ENCODE measurements around the gene GALNT17.

GRCh38 chr7:71303566-71303965, 171.6 kb downstream of the GALNT17 start:
- TF ChIP-seq RFX5 (IDR thresholded peaks at IDR 0.05), result no peak
- TF ChIP-seq, protein P1, sequence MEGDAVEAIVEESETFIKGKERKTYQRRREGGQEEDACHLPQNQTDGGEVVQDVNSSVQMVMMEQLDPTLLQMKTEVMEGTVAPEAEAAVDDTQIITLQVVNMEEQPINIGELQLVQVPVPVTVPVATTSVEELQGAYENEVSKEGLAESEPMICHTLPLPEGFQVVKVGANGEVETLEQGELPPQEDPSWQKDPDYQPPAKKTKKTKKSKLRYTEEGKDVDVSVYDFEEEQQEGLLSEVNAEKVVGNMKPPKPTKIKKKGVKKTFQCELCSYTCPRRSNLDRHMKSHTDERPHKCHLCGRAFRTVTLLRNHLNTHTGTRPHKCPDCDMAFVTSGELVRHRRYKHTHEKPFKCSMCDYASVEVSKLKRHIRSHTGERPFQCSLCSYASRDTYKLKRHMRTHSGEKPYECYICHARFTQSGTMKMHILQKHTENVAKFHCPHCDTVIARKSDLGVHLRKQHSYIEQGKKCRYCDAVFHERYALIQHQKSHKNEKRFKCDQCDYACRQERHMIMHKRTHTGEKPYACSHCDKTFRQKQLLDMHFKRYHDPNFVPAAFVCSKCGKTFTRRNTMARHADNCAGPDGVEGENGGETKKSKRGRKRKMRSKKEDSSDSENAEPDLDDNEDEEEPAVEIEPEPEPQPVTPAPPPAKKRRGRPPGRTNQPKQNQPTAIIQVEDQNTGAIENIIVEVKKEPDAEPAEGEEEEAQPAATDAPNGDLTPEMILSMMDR (IDR thresholded peaks at IDR 0.05), result no peak
- no peak for TF ChIP-seq REST (IDR thresholded peaks at IDR 0.05)
- no peak for TF ChIP-seq JUNB (IDR thresholded peaks at IDR 0.05)
- TF ChIP-seq ZFP36 (IDR thresholded peaks at IDR 0.05; ENCODE audit: borderline replicate concordance, partially characterized antibody), result no peak
- no peak for TF ChIP-seq POLR2A (IDR thresholded peaks at IDR 0.05; ENCODE audit: low read length)
- TF ChIP-seq SMC3 (IDR thresholded peaks at IDR 0.05), result no peak
- no peak for TF ChIP-seq MAZ (IDR thresholded peaks at IDR 0.05; ENCODE audit: borderline replicate concordance, low read depth, low read length)
- no peak for TF ChIP-seq JUN (IDR thresholded peaks at IDR 0.05)
